Activated naive CD4-positive, alpha-beta T cell treated with anti-CD3 and anti-CD28 coated beads, Interleukin-2, amount 50 U/mL, for 72 hours (primary cell): ENCODE results near the gene RELL2. TPM values are rescaled to one million over a fixed set of nuclear protein-coding genes. Genes with fewer than 3 reads are reported as not detected.

ENCODE experiments used
- ATAC-seq, 2 donors: fragments of 150-1000 bp; cut with Tn5 transposase; 2 replicates each; pipeline ENCODE4 v1.10.0; 2021; ENCODE audit warnings: mild to moderate bottlenecking in 2 of 2, moderate library complexity in 2 of 2
- DNase-seq, 2 donors: peaks; one replicate each; pipeline ENCODE4 v3.0.0; 2021 to 2022; ENCODE audit warnings: low spot score in 2 of 2
- H3K27ac Mint-ChIP-seq, 2 donors: one replicate each; pipeline ENCODE4 v1.8.0; 2022; ENCODE audit warnings: mild to moderate bottlenecking in 2 of 2, mixed read lengths in 2 of 2
- H3K36me3 Mint-ChIP-seq, 2 donors: one replicate each; pipeline ENCODE4 v1.8.0; 2022; ENCODE audit warnings: mixed read lengths in 2 of 2
- H3K9me3 Mint-ChIP-seq, 2 donors: one replicate each; pipeline ENCODE4 v1.8.0; 2022; ENCODE audit warnings: mixed read lengths in 2 of 2
- total RNA-seq, 2 donors: library from RNA; stranded (reverse); gene quantifications; one replicate each; pipeline ENCODE4 v1.2.3, GENCODE V29; 2022

RELL2 gene
- total RNA-seq, 2 donors from 2014 or later: 22.2 to 34.2 TPM

DNA sequence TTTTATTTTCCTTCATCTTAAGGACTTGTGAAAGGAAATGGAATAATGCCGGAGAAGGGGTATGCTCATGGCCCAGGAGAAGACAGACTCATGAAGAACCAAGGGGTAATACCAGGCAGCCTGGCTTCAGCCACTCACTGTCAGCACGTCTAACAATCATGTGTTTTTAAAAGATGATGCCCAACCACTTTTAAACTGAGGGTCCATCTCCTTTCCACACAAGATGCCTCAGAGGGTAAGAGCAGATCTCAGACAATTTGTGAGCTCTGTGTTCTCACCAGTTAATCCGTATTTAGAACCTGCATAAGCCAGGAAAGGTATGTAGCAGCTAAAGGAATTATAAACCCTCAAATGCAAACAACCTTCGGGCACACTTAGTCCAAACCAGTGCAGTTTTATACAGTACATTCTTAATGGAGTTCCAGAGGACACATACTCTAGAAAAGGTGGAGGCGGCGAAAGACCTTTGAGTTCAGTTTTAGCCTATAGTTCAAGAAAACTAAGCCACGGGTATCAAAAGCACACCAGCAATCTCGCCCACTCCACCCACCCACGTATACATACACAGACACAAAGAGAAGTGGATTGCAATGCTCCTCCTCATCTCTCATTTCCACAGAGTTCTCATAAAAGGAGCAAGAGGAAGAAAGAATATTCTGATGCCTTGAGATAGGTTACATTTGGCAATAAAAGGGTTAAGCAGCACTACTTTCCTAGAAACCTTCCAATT is 20.6 kb upstream of the RELL2 start:
- peaks cover 22 to 35% of the 10 kb centered on the region in 2 donors for H3K36me3 Mint-ChIP-seq
- no peak for ATAC-seq
- peak overlapping the region; percentile 45 to 97 for H3K27ac Mint-ChIP-seq
- DNase-seq: no peak
- no peaks in the 10 kb centered on the region for H3K9me3 Mint-ChIP-seq

DNA sequence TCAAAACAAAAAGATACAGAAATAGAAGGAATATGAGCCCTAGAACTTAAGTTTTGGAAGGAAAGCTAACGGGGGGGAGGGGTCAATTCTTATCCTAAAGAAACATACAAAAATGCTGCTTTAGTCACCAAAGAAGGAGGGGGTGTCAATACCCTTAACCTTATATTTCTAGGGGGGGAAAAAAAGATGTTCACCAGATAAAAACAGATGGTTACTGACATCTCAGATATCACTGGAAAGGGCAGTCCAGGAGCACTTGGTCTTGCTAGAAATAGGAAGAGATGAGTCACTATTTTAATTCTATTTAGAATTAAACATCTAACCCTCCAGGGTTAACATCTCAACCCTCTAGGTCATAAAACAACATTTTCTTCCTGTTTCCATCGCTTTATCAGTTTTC is 19.7 kb upstream of the RELL2 start:
- Mint-ChIP-seq H3K9me3 (no peaks in the 10 kb centered on the region), H3K27ac (peak overlapping the region; percentile 97 to 99), H3K36me3 (peaks cover 22 to 44% of the 10 kb centered on the region in 2 donors)
- no peak for ATAC-seq
- DNase-seq: no peak

DNA sequence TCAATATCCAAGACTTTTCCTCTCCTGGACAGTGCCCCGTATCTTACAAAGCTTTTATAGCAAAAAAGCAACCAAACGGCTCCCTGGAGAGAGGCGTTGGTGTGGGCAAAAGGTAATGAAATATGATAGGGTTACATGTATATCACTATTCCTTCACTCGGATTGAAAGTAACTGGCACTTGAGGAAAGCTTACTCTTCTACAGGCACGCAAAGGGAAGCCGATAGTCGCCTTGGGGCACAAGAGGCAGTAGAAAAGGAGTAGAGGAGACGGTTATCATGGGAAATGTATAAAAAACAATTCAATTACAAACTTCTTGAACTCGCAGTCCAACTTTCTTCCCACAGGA is 19.1 kb upstream of the RELL2 start:
- Mint-ChIP-seq H3K9me3 (no peaks in the 10 kb centered on the region), H3K27ac (peak overlapping the region; percentile 97 to 99), H3K36me3 (peaks cover 22 to 41% of the 10 kb centered on the region in 2 donors)
- DNase-seq: no peak
- ATAC-seq: no peak

DNA sequence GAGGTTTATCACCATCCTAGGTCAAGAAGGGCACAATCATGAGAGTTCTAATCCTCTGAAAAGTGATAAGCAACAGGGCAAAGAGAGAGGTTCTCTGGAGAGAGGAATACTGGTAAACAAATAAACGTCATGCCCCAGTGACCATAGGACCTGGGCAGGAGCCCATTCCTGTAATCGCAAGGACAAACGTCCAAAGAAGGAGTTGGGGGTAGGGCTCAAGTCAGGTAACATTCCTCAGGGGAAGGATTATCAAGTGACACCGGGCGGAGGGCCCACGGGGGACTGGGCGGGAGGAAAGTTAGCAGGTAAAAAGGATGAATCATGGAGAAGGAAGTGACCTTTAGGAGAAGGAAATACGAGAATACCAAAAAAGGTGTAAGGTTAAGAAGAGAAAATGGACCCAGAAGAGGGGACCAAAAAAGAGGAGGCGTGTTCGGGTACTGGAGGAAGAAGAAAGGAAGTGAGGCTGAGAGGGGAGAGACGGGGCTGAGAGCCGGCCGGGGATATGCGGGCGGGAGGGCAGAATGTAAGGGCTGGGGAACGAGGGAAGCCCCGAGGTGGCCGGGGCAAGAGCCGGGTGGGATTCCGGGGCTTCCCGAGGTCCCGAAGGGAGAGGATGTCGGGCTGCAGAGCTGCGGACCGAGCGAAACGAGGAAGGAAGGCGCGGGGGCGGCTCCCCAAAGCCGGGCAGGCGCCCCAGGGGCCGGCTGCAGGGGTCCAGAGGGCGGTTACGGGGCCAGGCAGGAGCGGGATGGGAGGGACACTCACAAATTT is 18.6 kb upstream of the RELL2 start:
- Mint-ChIP-seq H3K36me3 (peaks cover 24 to 46% of the 10 kb centered on the region in 2 donors), H3K27ac (peak overlapping the region; percentile 97 to 99)
- DNase-seq: peak in 1 of 2 donors; percentile 62

DNA sequence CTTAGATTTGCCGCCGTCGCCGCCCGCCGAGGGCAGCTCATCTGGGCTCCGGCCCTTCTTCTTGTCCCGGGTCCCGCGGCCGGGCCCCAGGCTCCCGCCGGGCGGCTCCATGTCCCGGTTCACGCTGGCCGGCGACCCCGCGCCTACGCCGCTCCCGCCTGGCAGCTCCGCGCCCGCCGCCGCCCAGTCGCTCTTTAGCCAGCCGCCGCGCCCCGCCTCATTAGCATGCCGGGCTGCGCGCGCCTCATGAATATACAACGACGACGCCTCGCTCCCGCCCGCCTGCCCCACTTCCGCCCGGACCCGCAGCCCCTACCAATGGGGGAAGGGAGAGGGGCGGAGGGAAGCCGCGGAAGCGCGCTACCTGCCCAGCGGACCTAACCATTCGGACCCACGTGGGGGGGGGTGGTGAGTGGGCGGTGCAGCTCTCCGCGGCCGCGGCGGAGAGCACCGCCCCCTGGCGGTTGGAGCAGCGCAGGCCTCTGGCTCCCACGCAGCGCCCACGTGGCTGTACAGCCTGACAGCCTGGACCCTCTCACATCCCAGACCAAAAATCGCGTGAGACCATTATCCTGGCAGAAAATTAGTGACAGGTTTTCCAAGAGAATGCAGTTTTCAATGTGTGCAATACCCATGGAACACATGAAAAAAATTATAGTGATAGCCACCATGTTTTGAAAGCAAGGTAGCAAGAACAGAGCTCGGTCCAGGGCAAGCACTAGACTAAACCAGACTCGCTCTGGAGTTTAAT is 17.8 kb upstream of the RELL2 start, which contains the start of gene DIAPH1:
Gene DIAPH1 (minus strand): TSS at position 197 of the 751 bp plus-strand sequence. CDS start 86 bp downstream, at position 111.
- DNase-seq: peak; percentile 98
- Mint-ChIP-seq H3K36me3 (peaks cover 28 to 54% of the 10 kb centered on the region in 2 donors), H3K27ac (peak within 1 kb of the TSS; percentile 97 to 99), H3K9me3 (no peaks in the 10 kb centered on the region)
- peak; percentile 90 to 93 for ATAC-seq

More for the DNA sequence above, 18.6 kb upstream of the RELL2 start:
- peak; percentile 35 to 48 for ATAC-seq
- no peaks in the 10 kb centered on the region for H3K9me3 Mint-ChIP-seq

DNA sequence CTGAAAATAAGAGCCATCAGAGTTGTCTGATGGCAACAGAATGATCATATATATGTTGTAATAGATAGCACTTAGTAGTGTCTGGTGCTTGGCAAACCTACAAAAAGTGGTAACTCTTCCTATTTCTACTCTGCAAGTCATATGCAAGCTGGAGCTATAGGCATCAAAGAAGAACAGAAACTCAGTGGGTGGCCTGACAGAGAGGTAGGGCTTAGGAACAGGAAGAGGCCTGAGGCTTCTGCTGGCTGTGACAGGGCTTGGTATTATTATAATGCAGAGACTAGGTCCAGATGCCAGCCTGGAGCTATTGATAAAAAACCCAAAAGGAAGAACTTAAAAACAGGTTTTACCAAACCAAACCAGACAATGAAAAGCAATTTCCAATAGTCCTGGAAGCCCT is 13.6 kb upstream of the RELL2 start:
- Mint-ChIP-seq H3K36me3 (peaks cover 10 to 29% of the 10 kb centered on the region in 2 donors), H3K27ac (peak overlapping the region; percentile 77 to 79), H3K9me3 (no peaks in the 10 kb centered on the region)
- peak; percentile 20 to 46 for ATAC-seq
- peak in 1 of 2 donors; percentile 25 for DNase-seq

DNA sequence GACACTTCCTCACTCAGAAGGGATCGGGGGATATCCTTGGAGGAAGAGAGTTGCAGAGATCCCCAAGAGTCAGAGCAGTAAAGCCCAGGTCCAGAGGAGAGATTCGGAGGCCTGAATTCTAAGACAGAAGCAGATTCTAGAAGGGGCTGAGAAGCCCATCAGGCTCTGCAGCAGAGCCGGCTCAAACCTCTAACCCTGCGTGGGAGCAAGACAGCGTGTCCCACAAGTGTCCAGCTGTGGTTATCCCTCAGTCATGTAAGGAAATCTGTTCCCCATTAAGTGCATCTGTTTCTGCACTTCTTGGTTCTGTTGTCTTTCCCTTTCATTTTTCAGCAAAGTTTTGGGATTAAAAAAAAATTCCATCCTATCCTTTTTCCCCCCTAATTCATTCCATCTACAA is 13.2 kb upstream of the RELL2 start:
- Mint-ChIP-seq H3K27ac (peak overlapping the region; percentile 77 to 79), H3K36me3 (peaks cover 6 to 25% of the 10 kb centered on the region in 2 donors), H3K9me3 (no peaks in the 10 kb centered on the region)
- DNase-seq (no peak), ATAC-seq (no peak)

DNA sequence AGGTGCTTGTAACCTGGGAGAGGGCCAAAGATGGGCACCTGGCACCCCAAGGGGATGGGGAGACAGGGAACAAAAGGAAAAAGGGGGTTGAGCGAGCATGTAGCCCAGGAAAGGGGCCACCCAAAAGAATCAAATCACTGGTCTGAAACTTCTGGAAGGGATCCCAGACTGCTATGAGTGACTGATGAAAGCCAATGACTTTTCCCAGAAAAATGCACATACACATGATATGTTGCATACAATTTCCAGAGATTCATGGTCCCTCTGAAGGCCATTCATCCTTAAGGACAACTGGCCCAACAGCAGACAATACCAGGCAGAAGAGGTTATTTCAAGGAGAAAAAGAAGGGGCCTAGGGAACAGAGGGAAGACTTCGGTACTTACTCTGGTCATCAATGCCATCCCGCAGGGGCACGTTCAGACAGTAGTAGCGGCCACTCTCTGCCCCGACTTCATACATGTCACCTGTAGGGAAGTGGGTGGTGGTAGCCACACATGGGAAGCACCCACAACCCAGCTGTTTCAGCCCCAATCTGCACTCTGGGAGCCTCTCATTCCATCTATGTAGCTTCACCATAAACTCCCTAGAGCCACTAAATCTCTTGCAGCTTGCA is 8.5 kb upstream of the RELL2 start:
- ATAC-seq (no peak), DNase-seq (no peak)
- H3K36me3 Mint-ChIP-seq: peaks cover 3 to 8% of the 10 kb centered on the region in 2 donors
- H3K27ac Mint-ChIP-seq: no peak overlapping the region
- H3K9me3 Mint-ChIP-seq: no peaks in the 10 kb centered on the region

DNA sequence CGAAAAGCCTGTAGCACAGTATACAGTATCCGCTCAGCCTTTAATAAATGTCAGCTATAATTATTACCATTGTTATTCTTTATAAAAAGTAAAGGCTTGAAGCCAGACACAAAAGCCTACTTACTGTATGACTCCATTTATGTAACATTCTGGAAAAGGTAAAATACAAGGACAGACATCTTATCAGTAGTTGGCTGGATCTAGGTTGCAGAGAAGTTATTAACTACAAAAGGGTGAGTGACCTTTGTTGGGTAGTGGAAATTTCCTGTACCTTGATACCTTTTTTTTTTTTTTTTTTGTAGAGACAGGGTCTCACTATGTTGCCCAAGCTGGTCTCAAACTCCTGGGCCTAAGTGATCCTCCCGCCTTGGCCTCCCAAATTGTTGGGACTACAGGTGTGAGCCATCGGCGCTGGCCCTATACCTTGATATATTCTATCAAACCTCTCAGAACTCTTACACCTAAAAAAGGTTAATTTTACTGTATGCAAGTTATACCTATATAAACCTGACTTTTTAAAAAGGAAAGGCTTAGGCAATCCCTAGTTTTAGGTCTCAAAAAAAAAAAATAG is 6.1 kb upstream of the RELL2 start:
- no peak overlapping the region for H3K27ac Mint-ChIP-seq
- DNase-seq (no peak), ATAC-seq (no peak)
- no peaks in the 10 kb centered on the region for H3K9me3 Mint-ChIP-seq
- peaks cover 0 to 5% of the 10 kb centered on the region in 2 donors for H3K36me3 Mint-ChIP-seq

DNA sequence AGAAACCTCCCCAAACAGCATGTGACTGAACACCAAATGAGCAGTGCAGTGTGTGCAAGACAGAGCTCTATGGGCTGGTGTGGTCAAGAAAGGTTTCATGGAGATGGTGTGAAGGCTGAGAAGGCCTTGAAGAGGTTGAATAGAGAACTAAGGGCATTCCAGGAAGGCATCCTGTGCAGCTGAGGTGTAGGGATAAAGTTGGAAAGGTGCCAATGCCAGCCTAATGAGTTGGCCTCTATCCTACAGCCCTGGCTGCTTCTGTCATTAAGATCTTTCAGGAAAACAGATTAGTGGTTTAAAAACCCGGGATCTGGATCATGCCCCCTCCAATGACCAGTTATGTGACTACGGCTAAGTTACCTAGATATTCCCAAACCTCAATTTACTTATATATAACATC is 4.1 kb upstream of the RELL2 start:
- peaks cover 0 to 12% of the 10 kb centered on the region in 2 donors for H3K36me3 Mint-ChIP-seq
- ATAC-seq (no peak), DNase-seq (no peak)
- no peaks in the 10 kb centered on the region for H3K9me3 Mint-ChIP-seq
- H3K27ac Mint-ChIP-seq: no peak overlapping the region

DNA sequence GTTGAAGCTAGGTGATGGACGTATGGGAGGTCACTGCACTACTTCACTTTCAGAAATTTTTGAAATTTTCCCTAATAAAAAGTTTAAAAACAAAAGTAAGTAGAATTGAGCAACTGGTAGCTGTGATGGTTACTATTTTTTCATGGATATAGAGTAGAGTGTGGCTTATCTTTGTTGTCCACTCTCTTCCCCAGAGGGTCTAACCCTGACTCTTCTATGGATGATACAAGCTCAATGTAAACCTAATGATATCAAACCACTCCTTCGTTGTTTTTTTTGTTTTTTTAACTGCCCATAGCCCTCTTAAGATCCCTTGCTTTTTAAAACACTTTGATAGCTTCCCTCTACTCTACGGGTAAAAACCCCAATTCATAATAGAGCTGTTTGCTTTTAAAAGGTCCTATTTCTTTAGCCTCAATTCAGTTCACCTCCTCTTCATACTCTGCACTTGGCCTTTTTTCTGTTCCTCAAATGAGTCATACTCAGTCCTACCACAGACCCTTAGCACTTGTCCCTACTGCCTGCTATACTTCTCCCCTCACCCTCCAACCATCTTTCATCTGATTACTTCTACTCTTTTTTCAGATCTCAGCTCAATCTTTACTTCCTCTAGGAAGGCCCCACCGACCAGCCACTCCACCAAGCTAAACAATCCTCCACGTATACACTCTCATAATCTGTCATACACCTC is 2.8 kb upstream of the RELL2 start:
- DNase-seq (no peak), ATAC-seq (no peak)
- H3K27ac Mint-ChIP-seq: peak overlapping the region in 1 of 2 donors; percentile 11
- peaks cover 7 to 19% of the 10 kb centered on the region in 2 donors for H3K36me3 Mint-ChIP-seq
- H3K9me3 Mint-ChIP-seq: no peaks in the 10 kb centered on the region

DNA sequence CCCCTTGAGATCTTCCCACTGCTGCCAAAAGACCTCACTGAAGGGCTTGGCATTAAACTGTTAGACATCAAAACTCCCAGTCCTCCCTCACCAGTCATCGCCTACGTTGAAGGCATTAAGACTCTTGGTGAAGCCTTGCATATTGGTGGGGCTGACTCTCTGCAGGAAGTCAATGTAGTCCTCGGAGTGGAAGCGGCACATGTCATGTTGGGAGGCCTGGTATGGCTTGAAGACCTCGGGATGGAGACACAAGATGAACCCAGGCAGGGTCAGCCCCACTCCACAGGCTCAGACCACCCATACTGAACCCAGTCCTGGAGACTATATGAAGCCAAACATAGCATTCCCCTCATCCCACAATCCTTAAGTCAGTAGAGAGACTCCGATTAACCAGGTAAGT is 2.1 kb upstream of the RELL2 start:
- Mint-ChIP-seq H3K9me3 (no peaks in the 10 kb centered on the region), H3K36me3 (peaks cover 7 to 19% of the 10 kb centered on the region in 2 donors), H3K27ac (peak overlapping the region in 1 of 2 donors; percentile 14)
- DNase-seq (no peak), ATAC-seq (no peak)

DNA sequence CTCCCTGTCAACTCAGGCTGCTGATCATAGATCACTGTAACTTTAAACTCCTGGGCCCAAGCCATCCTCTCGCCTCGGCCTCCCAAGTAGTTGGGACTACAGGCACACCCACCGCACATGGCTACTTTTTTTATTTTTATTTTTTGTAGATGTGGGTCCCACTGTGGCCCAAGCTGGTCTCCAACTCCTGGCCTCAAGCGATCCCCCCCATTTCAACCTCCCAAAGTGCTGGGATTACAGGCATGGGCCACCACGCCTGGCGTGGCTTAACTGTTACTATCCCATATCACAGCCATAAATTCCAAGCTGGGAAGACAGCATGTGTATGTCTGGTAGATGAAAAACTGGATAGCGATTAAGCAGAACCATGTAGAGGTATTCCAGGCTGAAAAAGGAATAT is 1.2 kb upstream of the RELL2 start:
- ATAC-seq (no peak), DNase-seq (no peak)
- Mint-ChIP-seq H3K27ac (peak overlapping the region; percentile 80 to 87), H3K36me3 (peaks cover 9 to 19% of the 10 kb centered on the region in 2 donors), H3K9me3 (no peaks in the 10 kb centered on the region)

DNA sequence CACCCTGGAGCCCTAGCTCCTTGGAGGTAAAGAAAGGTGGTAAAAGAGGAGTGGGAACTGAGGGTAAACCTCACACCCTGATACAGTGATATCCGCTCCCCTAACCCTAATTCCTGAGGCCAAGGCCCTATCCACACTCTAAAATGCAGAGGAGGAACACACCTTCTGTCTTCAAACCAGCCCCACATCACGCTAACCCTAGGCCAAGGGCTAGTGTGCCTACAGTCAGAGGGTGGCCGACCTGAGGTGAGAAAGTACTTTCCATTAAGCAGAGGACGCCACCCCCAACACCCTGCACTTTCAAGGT is 738 bp upstream of the RELL2 start:
- Mint-ChIP-seq H3K36me3 (peaks cover 13 to 19% of the 10 kb centered on the region in 2 donors), H3K27ac (peak overlapping the region; percentile 80 to 87), H3K9me3 (no peaks in the 10 kb centered on the region)
- DNase-seq (no peak), ATAC-seq (no peak)

DNA sequence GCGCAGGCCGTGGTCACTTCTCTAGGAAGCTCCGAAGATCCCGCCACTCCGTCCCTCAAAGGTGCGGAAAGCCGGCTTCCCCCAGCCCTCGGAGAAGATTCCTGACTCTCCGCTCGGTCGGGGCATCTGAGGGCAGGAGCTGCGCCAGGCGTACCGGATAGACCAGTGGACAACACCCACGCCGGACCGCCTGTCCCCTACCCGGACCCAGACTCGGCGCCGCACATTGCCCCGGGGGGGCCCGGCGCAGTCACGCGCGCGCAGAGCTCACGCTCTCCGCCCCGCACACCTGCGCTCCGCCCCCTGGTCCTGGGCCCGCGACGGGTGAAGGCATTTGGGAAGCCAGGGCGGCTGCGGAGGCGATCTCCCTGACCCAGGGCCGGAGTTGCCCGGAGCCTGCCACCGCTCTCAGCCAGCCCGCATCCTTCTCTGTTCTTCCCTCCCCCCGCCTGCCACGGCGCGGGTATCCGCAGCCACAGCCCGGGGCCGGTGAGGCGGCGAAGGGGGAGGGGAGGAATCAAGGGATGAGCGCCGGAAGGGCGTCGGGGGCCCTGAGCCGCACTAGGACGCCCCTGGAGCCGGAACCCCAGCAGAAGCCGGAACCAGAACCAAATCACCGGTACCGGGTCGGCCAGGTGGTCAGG is 448 bp downstream of the RELL2 start:
- ATAC-seq: peak; percentile 60 to 62
- H3K27ac Mint-ChIP-seq: peak overlapping the region; percentile 80 to 93
- peaks cover 16 to 19% of the 10 kb centered on the region in 2 donors for H3K36me3 Mint-ChIP-seq
- DNase-seq: peak; percentile 61 to 67
- H3K9me3 Mint-ChIP-seq: no peaks in the 10 kb centered on the region
